Stomach (tissue), 9 donors: ENCODE measurements around the gene SMYD5. TPM values are rescaled to one million over a fixed set of nuclear protein-coding genes. Genes with fewer than 3 reads are reported as not detected.
A peak's percentile ranks its signal among the peaks of the same experiment; 100 is the strongest.
"Not testable (repeated sequence)": the region's sequence is repeated elsewhere in the genome, so short reads cannot be mapped to it uniquely, and the experiment has no call there.

ENCODE experiments used
- DNase-seq, 2 donors: peaks; one replicate each; pipeline versions ENCODE4 v3.0.0 to v3.0.0-alpha.2; 2013 to 2019
- H3K27ac ChIP-seq, 5 donors: fragments of 200-600 bp in 4 of 5; sonication (generic) in 4 of 5; one replicate each; pipeline ENCODE4 v1.5.1; 2013 to 2019; ENCODE audit warnings: mild to moderate bottlenecking in 1 of 5, moderate library complexity in 1 of 5
- H3K27me3 ChIP-seq, 3 donors: fragments of 200-600 bp; sonication (generic); one replicate each; pipeline ENCODE4 v1.5.1; 2017 to 2019; ENCODE audit warnings: mixed run types in 1 of 3
- H3K36me3 ChIP-seq, 4 donors: fragments of 200-600 bp; sonication (generic); 1 replicate in 3 of 4; 2 replicates in 1 of 4; pipeline ENCODE4 v1.5.1; 2016 to 2019
- H3K4me1 ChIP-seq, 4 donors: fragments of 200-600 bp; sonication (generic); one replicate each; pipeline ENCODE4 v1.5.1; 2016 to 2019
- H3K4me3 ChIP-seq, 4 donors: fragments of 200-600 bp; sonication (generic) in 3 of 4; one replicate each; pipeline ENCODE4 v1.5.1; 2016 to 2019; ENCODE audit warnings: mild to moderate bottlenecking in 1 of 4
- H3K9me3 ChIP-seq, 4 donors: fragments of 200-600 bp; sonication (generic); one replicate each; pipeline ENCODE4 v1.5.1; 2016 to 2019
- EP300 ChIP-seq: sonication (generic); formaldehyde crosslinking; IDR thresholded peaks from one replicate; pipeline ENCODE4 v1.6.1; 2017; ENCODE audit warnings: antibody characterized with exemption
- POLR2A ChIP-seq, 4 donors: fragments of 450-650 bp; IDR thresholded peaks; one replicate each; pipeline ENCODE4 v1.6.1; 2016; ENCODE audit warnings: antibody characterized with exemption in 4 of 4, control low read depth in 2 of 4, mild to moderate bottlenecking in 1 of 4, moderate library complexity in 1 of 4
- POLR2AphosphoS5 ChIP-seq, 3 donors: sonication (generic); formaldehyde crosslinking; IDR thresholded peaks; one replicate each; pipeline ENCODE4 v1.6.1; 2016; ENCODE audit warnings: antibody characterized with exemption in 3 of 3
- WGBS, 5 donors: extraction: QIAGEN DNeasy Blood & Tissue Kit in 3 of 5; methylation state at CpG; one replicate each; pipeline versions ENCODE4 v1.1.5 to v1.1.7; 2013 to 2018; 5-methylcytosine and 5-hydroxymethylcytosine counted together
- intact Hi-C: fragments of 100-400 bp; cut with DNase I; formaldehyde crosslinking; loops from one replicate; pipeline ENCODE4 v1.15.1; 2023; ENCODE audit warnings: low total_unique reads
- polyA plus RNA-seq, 3 donors: library from polyadenylated mRNA; stranded (reverse); fragments of 200-250 nt; gene quantifications; one replicate each; pipeline ENCODE4 v1.2.3, GENCODE V29; 2013
- total RNA-seq, 5 donors: library from RNA; depleted of rRNA; stranded (reverse); fragments of >200 nt; gene quantifications; one replicate each; pipeline versions ENCODE4 v1.1.0 to v1.2.3, GENCODE V29; 2014 to 2016
- TF ChIP-seq, protein P1 (sequence below), 7 experiments: fragments of 450-650 bp in 4 of 7; fragments of 200-600 bp in 3 of 7; sonication (generic) in 3 of 7; IDR thresholded peaks; one replicate each; pipeline ENCODE4 v1.5.1; 2016 to 2019; ENCODE audit warnings: antibody characterized with exemption in 7 of 7, control low read depth in 2 of 7, mild to moderate bottlenecking in 1 of 7
- donor health status: healthy with polysubstance abuse.
- donor health status: Bipolar disorder and iron deficiency.
- donor health status: healthy.

SMYD5 gene
- total and polyA plus RNA-seq, 8 donors = 3.5 to 136 (median 12.9) TPM

- Histone ChIP-seq H3K27ac (no peak overlapping the region), H3K27me3 (peaks cover 0 to 10% (median 0%) of the 10 kb centered on the region in 3 donors), H3K4me1 (no peaks in the 10 kb centered on the region), H3K9me3 (peaks cover 0 to 9% (median 5%) of the 10 kb centered on the region in 4 donors), H3K4me3 (no peak overlapping the region), H3K36me3 (no peaks in the 10 kb centered on the region)
- no peak for TF ChIP-seq POLR2AphosphoS5 (IDR thresholded peaks at IDR 0.05)
- no peak for TF ChIP-seq EP300
- TF ChIP-seq, protein P1, sequence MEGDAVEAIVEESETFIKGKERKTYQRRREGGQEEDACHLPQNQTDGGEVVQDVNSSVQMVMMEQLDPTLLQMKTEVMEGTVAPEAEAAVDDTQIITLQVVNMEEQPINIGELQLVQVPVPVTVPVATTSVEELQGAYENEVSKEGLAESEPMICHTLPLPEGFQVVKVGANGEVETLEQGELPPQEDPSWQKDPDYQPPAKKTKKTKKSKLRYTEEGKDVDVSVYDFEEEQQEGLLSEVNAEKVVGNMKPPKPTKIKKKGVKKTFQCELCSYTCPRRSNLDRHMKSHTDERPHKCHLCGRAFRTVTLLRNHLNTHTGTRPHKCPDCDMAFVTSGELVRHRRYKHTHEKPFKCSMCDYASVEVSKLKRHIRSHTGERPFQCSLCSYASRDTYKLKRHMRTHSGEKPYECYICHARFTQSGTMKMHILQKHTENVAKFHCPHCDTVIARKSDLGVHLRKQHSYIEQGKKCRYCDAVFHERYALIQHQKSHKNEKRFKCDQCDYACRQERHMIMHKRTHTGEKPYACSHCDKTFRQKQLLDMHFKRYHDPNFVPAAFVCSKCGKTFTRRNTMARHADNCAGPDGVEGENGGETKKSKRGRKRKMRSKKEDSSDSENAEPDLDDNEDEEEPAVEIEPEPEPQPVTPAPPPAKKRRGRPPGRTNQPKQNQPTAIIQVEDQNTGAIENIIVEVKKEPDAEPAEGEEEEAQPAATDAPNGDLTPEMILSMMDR (IDR thresholded peaks at IDR 0.05) = no peak
- TF ChIP-seq POLR2A (IDR thresholded peaks at IDR 0.05) = no peak
- intact Hi-C loops = no loop called here
- no peak for DNase-seq
- WGBS, 5 donors = 23 to 52% (median 45%) methylated on average over 2 of the region's 2 CpGs
These were observed 26.5 kb upstream of the SMYD5 start for GRCh38 chr2:73187549-73187948.

DNA sequence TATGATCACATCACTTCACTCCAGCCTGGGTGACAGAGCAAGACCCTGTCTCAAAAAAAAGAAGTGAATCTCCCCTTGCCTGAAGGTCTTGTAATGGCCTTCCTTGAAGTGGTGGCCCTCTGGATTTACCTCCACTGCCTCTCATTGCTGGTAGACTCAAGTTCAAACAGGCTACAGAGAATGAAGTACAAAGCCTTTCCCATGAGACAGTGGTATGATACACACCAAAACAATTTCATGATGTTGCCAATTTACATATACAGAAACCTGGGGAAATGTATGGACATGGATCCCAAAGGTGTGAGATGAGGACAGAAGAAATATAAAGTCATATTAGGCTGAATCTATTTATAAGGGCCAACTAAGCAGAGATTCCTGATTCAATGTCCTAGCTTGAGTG lies 16.5 kb upstream of the SMYD5 start:
- Histone ChIP-seq H3K4me1 (peaks cover 8 to 9% (median 8%) of the 10 kb centered on the region in 4 donors), H3K36me3 (no peaks in the 10 kb centered on the region), H3K27ac (no peak overlapping the region), H3K27me3 (peaks cover 7 to 63% (median 19%) of the 10 kb centered on the region in 3 donors), H3K4me3 (no peak overlapping the region), H3K9me3 (no peaks in the 10 kb centered on the region)
- DNase-seq = no peak
- TF ChIP-seq EP300 (no peak), POLR2AphosphoS5 (IDR thresholded peaks at IDR 0.05) (no peak), POLR2A (IDR thresholded peaks at IDR 0.05) (no peak)
- TF ChIP-seq, protein P1 (IDR thresholded peaks at IDR 0.05) = no peak
- intact Hi-C loops = no loop called here

GRCh38 chr2:73200281-73200680 lies 13.8 kb upstream of the SMYD5 start:
- DNase-seq, H3K9me3 ChIP-seq, intact Hi-C loops, H3K4me3 ChIP-seq, H3K27ac ChIP-seq, H3K36me3 ChIP-seq: not testable (repeated sequence)
- WGBS, 5 donors = 75 to 89% (median 80%) methylated on average over 10 of the region's 10 CpGs
- Histone ChIP-seq H3K4me1 (peaks cover 16 to 18% (median 16%) of the 10 kb centered on the region in 4 donors), H3K27me3 (peaks cover 13 to 83% (median 36%) of the 10 kb centered on the region in 3 donors)

DNA sequence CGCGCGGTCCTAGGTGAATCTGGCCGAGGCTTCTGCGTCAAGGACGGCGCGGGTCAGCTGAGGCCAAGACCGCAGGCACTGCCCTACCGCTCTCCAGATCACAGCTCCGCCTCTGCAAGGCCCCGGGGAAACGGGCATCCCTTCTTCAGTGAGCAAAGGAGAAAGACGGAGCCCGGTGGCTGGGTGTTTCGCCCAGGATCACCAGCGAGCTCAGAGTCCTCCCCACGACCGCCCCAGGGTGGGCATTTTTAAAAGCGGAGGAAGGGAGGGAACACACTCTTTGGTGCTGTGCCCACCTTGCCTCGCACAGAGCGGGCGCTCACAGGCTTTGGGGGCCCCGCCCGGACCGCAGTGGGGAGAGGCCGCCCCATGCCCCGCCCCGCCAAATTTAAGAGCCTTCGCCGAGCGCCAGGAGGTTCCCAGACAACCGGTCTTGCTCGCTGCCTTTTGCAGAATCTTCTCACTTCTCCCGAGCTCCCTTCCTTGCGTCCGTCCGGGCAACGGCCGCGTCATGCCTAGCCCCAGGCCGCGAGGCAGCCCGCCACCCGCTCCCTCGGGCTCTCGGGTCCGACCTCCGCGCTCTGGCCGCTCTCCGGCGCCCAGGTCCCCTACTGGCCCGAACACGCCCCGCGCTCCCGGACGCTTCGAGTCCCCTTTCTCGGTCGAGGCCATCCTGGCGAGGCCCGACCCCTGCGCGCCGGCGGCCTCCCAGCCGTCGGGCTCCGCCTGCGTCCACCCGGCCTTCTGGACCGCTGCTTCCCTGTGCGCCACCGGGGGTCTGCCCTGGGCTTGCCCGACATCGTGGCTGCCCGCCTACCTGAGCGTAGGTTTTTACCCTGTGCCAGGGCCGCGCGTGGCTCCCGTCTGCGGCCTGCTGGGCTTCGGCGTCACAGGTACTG lies 11.6 kb upstream of the SMYD5 start, which contains the start of gene NOTO:
Gene NOTO (plus strand): TSS at position 419 of the 899 bp plus-strand sequence. CDS start 93 bp downstream, at position 512.
- no peak for TF ChIP-seq POLR2AphosphoS5 (IDR thresholded peaks at IDR 0.05)
- TF ChIP-seq EP300 = no peak
- TF ChIP-seq POLR2A (IDR thresholded peaks at IDR 0.05) = no peak
- TF ChIP-seq, protein P1 (IDR thresholded peaks at IDR 0.05) = no peak
- Histone ChIP-seq H3K4me1 (peaks cover 16 to 18% (median 16%) of the 10 kb centered on the region in 4 donors), H3K36me3 (no peaks in the 10 kb centered on the region), H3K27ac (no peak within 1 kb of the TSS), H3K27me3 (peaks cover 13 to 81% (median 40%) of the 10 kb centered on the region in 3 donors), H3K9me3 (no peaks in the 10 kb centered on the region), H3K4me3 (peak within 1 kb of the TSS; percentile 18 to 48 (median 26))
- peak in 1 of 2 donors; percentile 32 for DNase-seq
- intact Hi-C loops = no loop called here
- WGBS, 5 donors = 2 to 4% (median 2%) methylated on average over 47 to 87 of the region's 87 CpGs
